Measurements from ENCODE around the gene KLRG1.

- no peak for TF ChIP-seq CTCF (IDR thresholded peaks at IDR 0.05; ENCODE audit: poor library complexity)
- TF ChIP-seq EZH2 (IDR thresholded peaks at IDR 0.05; ENCODE audit: borderline replicate concordance), result no peak
These were observed 38.1 kb downstream of the KLRG1 start for GRCh38 chr12:9027161-9028059.

All from hepatocyte (in vitro differentiated cells).